Suprapubic skin (tissue), 4 donors: ENCODE measurements around the gene ZBED6. TPM values are rescaled to one million over a fixed set of nuclear protein-coding genes. Genes with fewer than 3 reads are reported as not detected.

Experiments used
- DNase-seq, 2 donors: peaks; one replicate each; pipeline ENCODE4 v3.0.0-alpha.2; 2019; ENCODE audit warnings: low spot score in 2 of 2
- H3K27ac ChIP-seq: fragments of 200-600 bp; sonication (generic); one replicate; pipeline ENCODE4 v1.5.1; 2019
- H3K27me3 ChIP-seq: fragments of 200-600 bp; sonication (generic); one replicate; pipeline ENCODE4 v1.5.1; 2019
- H3K36me3 ChIP-seq: fragments of 200-600 bp; sonication (generic); one replicate; pipeline ENCODE4 v1.5.1; 2019
- H3K4me1 ChIP-seq: fragments of 200-600 bp; sonication (generic); one replicate; pipeline ENCODE4 v1.5.1; 2019
- H3K4me3 ChIP-seq: fragments of 200-600 bp; sonication (generic); one replicate; pipeline ENCODE4 v1.5.1; 2019; ENCODE audit warnings: mild to moderate bottlenecking
- H3K9me3 ChIP-seq: fragments of 200-600 bp; sonication (generic); one replicate; pipeline ENCODE4 v1.5.1; 2019
- CTCF ChIP-seq, 2 donors: fragments of 200-600 bp in 1 of 2; fragments of 450-650 bp in 1 of 2; sonication (generic) in 1 of 2; IDR thresholded peaks; one replicate each; pipeline ENCODE4 v1.5.1; 2016 to 2019; ENCODE audit warnings: antibody characterized with exemption in 2 of 2, mild to moderate bottlenecking in 1 of 2, moderate library complexity in 1 of 2
- EP300 ChIP-seq: sonication (generic); formaldehyde crosslinking; IDR thresholded peaks from one replicate; pipeline ENCODE4 v1.6.1; 2017; ENCODE audit warnings: antibody characterized with exemption
- POLR2A ChIP-seq, 2 donors: fragments of 450-650 bp; IDR thresholded peaks; one replicate each; pipeline ENCODE4 v1.6.1; 2017; ENCODE audit warnings: antibody characterized with exemption in 2 of 2, mild to moderate bottlenecking in 2 of 2, moderate library complexity in 2 of 2
- POLR2AphosphoS5 ChIP-seq, 3 donors: sonication (generic); formaldehyde crosslinking; IDR thresholded peaks; one replicate each; pipeline ENCODE4 v1.6.1; 2017; ENCODE audit warnings: antibody characterized with exemption in 3 of 3
- WGBS: methylation state at CpG from one replicate; pipeline ENCODE4 v1.1.5; 2018; 5-methylcytosine and 5-hydroxymethylcytosine counted together
- total RNA-seq, 4 donors: library from RNA; depleted of rRNA; stranded (reverse); fragments of >200 nt; gene quantifications; one replicate each; pipeline ENCODE4 v1.1.0, GENCODE V29; 2016

Gene ZBED6
- total RNA-seq, 4 donors from 2014 or later, result 19.2 to 76.7 (median 30.3) TPM

- Histone ChIP-seq H3K27me3 (no peaks in the 10 kb centered on the region), H3K4me3 (no peak overlapping the region), H3K9me3 (no peaks in the 10 kb centered on the region), H3K4me1 (peaks cover 14% of the 10 kb centered on the region), H3K27ac (no peak overlapping the region), H3K36me3 (peaks cover 45% of the 10 kb centered on the region)
- WGBS, result 84% methylated on average over 2 of the region's 2 CpGs
- no peak for TF ChIP-seq EP300
- TF ChIP-seq POLR2AphosphoS5 (IDR thresholded peaks at IDR 0.05), result no peak
- TF ChIP-seq CTCF (IDR thresholded peaks at IDR 0.05), result no peak
- TF ChIP-seq POLR2A (IDR thresholded peaks at IDR 0.05), result no peak
- no peak for DNase-seq
These were observed 11.8 kb downstream of the ZBED6 start for GRCh38 chr1:203807196-203807595.

- DNase-seq, result no peak
- Histone ChIP-seq H3K27ac (no peak overlapping the region), H3K4me3 (no peak overlapping the region), H3K4me1 (peaks cover 3% of the 10 kb centered on the region), H3K9me3 (no peaks in the 10 kb centered on the region), H3K36me3 (peaks cover 57% of the 10 kb centered on the region), H3K27me3 (no peaks in the 10 kb centered on the region)
- 95% methylated on average over 2 of the region's 2 CpGs for whole genome bisulfite sequencing
- TF ChIP-seq CTCF (IDR thresholded peaks at IDR 0.05) (no peak), POLR2A (IDR thresholded peaks at IDR 0.05) (no peak), EP300 (no peak), POLR2AphosphoS5 (IDR thresholded peaks at IDR 0.05) (no peak)
These were observed 18.3 kb downstream of the ZBED6 start for GRCh38 chr1:203813581-203814341.

GRCh38 chr1:203818399-203818798 is 23.0 kb downstream of the ZBED6 start:
- Histone ChIP-seq H3K4me3 (no peak overlapping the region), H3K4me1 (no peaks in the 10 kb centered on the region), H3K36me3 (peaks cover 84% of the 10 kb centered on the region), H3K27ac (no peak overlapping the region), H3K27me3 (no peaks in the 10 kb centered on the region), H3K9me3 (no peaks in the 10 kb centered on the region)
- no peak for DNase-seq
- WGBS, result 95% methylated on average over 6 of the region's 6 CpGs
- TF ChIP-seq CTCF (IDR thresholded peaks at IDR 0.05), result no peak
- no peak for TF ChIP-seq POLR2A (IDR thresholded peaks at IDR 0.05)
- no peak for TF ChIP-seq EP300
- no peak for TF ChIP-seq POLR2AphosphoS5 (IDR thresholded peaks at IDR 0.05)

GRCh38 chr1:203823306-203823705 is 27.9 kb downstream of the ZBED6 start:
- no peak for DNase-seq
- 74% methylated on average over 1 of the region's 1 CpG for WGBS
- H3K36me3 ChIP-seq, result peaks cover 83% of the 10 kb centered on the region

More at GRCh38 chr1:203823306-203823705, 27.9 kb downstream of the ZBED6 start:
- no peak overlapping the region for H3K4me3 ChIP-seq
- TF ChIP-seq CTCF (IDR thresholded peaks at IDR 0.05) (no peak), POLR2A (IDR thresholded peaks at IDR 0.05) (no peak), POLR2AphosphoS5 (IDR thresholded peaks at IDR 0.05) (no peak), EP300 (no peak)
- H3K4me1 ChIP-seq, result no peaks in the 10 kb centered on the region
- no peaks in the 10 kb centered on the region for H3K9me3 ChIP-seq
- H3K27me3 ChIP-seq, result no peaks in the 10 kb centered on the region
- no peak overlapping the region for H3K27ac ChIP-seq
